Coronary artery (tissue), 2 donors: ENCODE measurements around the gene CDK10.
"Not testable (repeated sequence)": the region's sequence is repeated elsewhere in the genome, so short reads cannot be mapped to it uniquely, and the experiment has no call there.

ENCODE experiments used
- DNase-seq: peaks from one replicate; pipeline ENCODE4 v3.0.0-alpha.2; 2017; ENCODE audit warnings: low spot score
- H3K27ac ChIP-seq, 2 donors: fragments of 200-600 bp; sonication (generic); one replicate each; pipeline ENCODE4 v1.5.1; 2016 to 2019
- H3K4me3 ChIP-seq: fragments of 200-600 bp; sonication (generic); 2 replicates; pipeline ENCODE4 v1.5.1; 2016; ENCODE audit warnings: mild to moderate bottlenecking, moderate library complexity
- TF ChIP-seq, protein P1 (sequence below): fragments of 200-600 bp; sonication (generic); IDR thresholded peaks from one replicate; pipeline ENCODE4 v1.5.1; 2019; ENCODE audit warnings: antibody characterized with exemption

Gene CDK10

GRCh38 chr16:89669755-89670154 lies 16.7 kb upstream of the CDK10 start:
- Histone ChIP-seq H3K4me3 (no peak overlapping the region), H3K27ac (no peak overlapping the region)
- TF ChIP-seq, protein P1, sequence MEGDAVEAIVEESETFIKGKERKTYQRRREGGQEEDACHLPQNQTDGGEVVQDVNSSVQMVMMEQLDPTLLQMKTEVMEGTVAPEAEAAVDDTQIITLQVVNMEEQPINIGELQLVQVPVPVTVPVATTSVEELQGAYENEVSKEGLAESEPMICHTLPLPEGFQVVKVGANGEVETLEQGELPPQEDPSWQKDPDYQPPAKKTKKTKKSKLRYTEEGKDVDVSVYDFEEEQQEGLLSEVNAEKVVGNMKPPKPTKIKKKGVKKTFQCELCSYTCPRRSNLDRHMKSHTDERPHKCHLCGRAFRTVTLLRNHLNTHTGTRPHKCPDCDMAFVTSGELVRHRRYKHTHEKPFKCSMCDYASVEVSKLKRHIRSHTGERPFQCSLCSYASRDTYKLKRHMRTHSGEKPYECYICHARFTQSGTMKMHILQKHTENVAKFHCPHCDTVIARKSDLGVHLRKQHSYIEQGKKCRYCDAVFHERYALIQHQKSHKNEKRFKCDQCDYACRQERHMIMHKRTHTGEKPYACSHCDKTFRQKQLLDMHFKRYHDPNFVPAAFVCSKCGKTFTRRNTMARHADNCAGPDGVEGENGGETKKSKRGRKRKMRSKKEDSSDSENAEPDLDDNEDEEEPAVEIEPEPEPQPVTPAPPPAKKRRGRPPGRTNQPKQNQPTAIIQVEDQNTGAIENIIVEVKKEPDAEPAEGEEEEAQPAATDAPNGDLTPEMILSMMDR = no peak
- DNase-seq = no peak

- TF ChIP-seq, protein P1 = no peak
- DNase-seq = no peak
- H3K4me3 ChIP-seq = no peak overlapping the region
- H3K27ac ChIP-seq = no peak overlapping the region
Observed at GRCh38 chr16:89670496-89671431, 15.7 kb upstream of the CDK10 start.

DNA sequence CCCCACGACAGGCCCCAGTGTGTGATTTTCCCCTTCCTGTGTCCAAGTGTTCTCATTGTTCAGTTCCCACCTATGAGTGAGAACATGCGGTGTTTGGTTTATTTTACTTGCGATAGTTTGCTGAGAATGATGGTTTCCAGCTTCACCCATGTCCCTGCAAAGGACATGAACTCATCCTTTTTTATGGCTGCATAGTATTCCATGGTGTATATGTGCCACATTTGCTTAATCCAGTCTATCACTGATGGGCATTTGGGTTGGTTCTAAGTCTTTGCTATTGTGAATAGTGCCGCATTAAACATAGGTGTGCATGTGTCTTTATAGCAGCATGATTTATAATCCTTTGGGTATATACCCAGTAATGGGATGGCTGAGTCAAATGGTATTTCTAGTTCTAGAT lies 14.9 kb upstream of the CDK10 start:
- H3K4me3 ChIP-seq, DNase-seq, H3K27ac ChIP-seq: not testable (repeated sequence)

GRCh38 chr16:89672177-89672941 lies 14.1 kb upstream of the CDK10 start:
- Histone ChIP-seq H3K4me3 (no peak overlapping the region), H3K27ac (peak overlapping the region in 1 of 2 donors; percentile 28)
- TF ChIP-seq, protein P1 = no peak
- no peak for DNase-seq

- TF ChIP-seq, protein P1 = no peak
- DNase-seq = no peak
- Histone ChIP-seq H3K4me3 (no peak overlapping the region), H3K27ac (no peak overlapping the region)
Observed at GRCh38 chr16:89678258-89678657, 8.2 kb upstream of the CDK10 start.

DNA sequence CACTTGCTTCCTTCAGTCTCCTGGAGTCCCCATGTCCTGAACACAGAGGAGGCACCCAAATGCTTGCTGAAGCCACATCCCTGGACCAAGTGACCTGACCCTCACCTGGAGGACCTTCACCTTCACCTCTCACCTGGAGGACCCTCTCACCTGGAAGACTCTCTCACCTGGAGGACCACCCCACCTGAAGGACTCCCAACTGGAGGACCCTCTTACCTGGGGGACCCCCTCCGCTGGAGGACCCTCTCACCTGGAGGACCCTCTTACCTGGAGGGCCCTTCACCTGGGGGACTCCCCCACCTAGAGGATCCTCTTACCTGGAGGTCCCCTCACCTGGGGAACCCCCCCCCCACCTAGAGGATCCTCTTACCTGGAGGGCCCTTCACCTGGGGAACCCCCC lies 573 bp upstream of the CDK10 start:
- TF ChIP-seq, protein P1 = no peak
- Histone ChIP-seq H3K4me3 (peak overlapping the region; percentile 91), H3K27ac (no peak overlapping the region)
- no peak for DNase-seq

DNA sequence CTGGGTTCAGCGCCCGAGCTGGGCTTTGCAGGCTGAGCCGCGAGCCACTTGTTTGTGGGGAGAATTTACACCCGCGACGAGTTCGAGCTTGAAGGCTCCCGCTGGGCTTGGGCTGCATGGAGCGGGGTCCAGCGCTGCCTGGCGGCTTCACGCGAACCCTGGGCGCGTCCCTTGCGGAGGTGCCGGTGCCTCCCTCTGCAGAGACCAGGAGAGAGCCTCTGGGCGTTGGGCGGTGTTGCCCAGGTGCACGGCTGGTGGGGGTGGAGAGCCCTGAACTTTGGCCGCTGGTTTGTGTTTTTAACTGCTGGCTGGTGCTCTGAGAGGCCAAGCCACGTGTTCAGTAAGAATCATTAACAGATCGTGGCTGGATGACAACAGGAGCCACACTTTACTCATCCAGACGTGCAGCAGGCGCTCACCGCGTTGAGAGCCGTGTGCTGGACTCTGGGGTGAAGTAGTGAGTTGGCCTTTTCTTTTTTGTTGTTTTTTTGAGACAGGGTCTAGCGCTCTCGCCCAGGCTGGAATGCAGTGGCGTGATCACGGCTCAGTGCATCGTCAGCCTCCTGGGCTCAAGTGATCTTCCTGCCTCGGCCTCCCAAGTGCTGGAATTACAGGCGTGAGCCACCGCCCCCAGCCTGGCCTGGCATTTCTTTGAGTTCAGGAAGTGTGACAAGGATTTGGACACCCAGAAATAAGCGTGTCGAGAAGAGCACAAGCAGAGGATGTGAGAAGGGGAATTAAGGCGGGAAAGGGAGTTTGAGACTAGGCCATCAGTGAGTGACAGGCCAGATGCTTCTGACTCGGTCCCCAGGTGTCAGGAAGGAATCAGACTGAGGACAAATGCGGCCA lies 827 bp downstream of the CDK10 start:
- Histone ChIP-seq H3K27ac (peak overlapping the region; percentile 58 to 92), H3K4me3 (peak overlapping the region; percentile 91)
- TF ChIP-seq, protein P1 = no peak
- peak; percentile 73 for DNase-seq
